HL-60 (cell line): ENCODE measurements around the gene S1PR5.

Experiments used
- DNase-seq, 2 experiments: peaks; one replicate each; pipeline ENCODE4 v3.0.0-alpha.2; 2010 to 2020; ENCODE audit warnings: low read depth in 1 of 2, low spot score in 1 of 2
- H3K27ac ChIP-seq: fragments of 250-450 bp; sonication (Bioruptor Pico); replicated peaks from 2 replicates; pipeline ENCODE4 v1.5.1; 2020; ENCODE audit warnings: mild to moderate bottlenecking, moderate library complexity
- H3K27me3 ChIP-seq: fragments of 250-450 bp; sonication (Bioruptor Pico); 2 replicates; pipeline ENCODE4 v1.5.1; 2021; ENCODE audit warnings: mild to moderate bottlenecking, moderate library complexity; ENCODE audit not compliant: insufficient read depth, poor library complexity, severe bottlenecking
- H3K4me3 ChIP-seq: replicated peaks from 2 replicates; pipeline ENCODE4 v1.5.1; 2011; ENCODE audit warnings: mild to moderate bottlenecking, control low read depth, low read length; ENCODE audit not compliant: insufficient read depth
- GABPA ChIP-seq: IDR thresholded peaks from 2 replicates; pipeline ENCODE4 v1.6.1; 2012; ENCODE audit warnings: low read depth
- POLR2AphosphoS5 ChIP-seq: IDR thresholded peaks from 2 replicates; pipeline ENCODE4 v1.6.1; 2012; ENCODE audit warnings: low read depth
- REST ChIP-seq: IDR thresholded peaks from 2 replicates; pipeline ENCODE4 v1.6.1; 2012; ENCODE audit warnings: low read depth; ENCODE audit not compliant: insufficient replicate concordance
- SPI1 ChIP-seq: IDR thresholded peaks from 2 replicates; pipeline ENCODE4 v1.6.1; 2012; ENCODE audit warnings: low read depth, mild to moderate bottlenecking, borderline replicate concordance
- TF ChIP-seq, protein P1 (sequence below): IDR thresholded peaks from one replicate; pipeline ENCODE4 v1.5.1; 2011; ENCODE audit warnings: low read length, control low read depth, inconsistent platforms; ENCODE audit not compliant: insufficient read depth

The S1PR5 gene

GRCh38 chr19:10508707-10509106, 8.5 kb downstream of the S1PR5 start:
- H3K27me3 ChIP-seq: peaks cover 9% of the 10 kb centered on the region
- TF ChIP-seq, protein P1, sequence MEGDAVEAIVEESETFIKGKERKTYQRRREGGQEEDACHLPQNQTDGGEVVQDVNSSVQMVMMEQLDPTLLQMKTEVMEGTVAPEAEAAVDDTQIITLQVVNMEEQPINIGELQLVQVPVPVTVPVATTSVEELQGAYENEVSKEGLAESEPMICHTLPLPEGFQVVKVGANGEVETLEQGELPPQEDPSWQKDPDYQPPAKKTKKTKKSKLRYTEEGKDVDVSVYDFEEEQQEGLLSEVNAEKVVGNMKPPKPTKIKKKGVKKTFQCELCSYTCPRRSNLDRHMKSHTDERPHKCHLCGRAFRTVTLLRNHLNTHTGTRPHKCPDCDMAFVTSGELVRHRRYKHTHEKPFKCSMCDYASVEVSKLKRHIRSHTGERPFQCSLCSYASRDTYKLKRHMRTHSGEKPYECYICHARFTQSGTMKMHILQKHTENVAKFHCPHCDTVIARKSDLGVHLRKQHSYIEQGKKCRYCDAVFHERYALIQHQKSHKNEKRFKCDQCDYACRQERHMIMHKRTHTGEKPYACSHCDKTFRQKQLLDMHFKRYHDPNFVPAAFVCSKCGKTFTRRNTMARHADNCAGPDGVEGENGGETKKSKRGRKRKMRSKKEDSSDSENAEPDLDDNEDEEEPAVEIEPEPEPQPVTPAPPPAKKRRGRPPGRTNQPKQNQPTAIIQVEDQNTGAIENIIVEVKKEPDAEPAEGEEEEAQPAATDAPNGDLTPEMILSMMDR: no peak
- TF ChIP-seq SPI1 (no peak), POLR2AphosphoS5 (no peak), REST (no peak), GABPA (no peak)
- H3K27ac ChIP-seq: no peak overlapping the region
- no peak overlapping the region for H3K4me3 ChIP-seq
- no peak for DNase-seq

- no peak for DNase-seq
- Histone ChIP-seq H3K27me3 (peaks cover 2% of the 10 kb centered on the region), H3K4me3 (no peak overlapping the region), H3K27ac (no peak overlapping the region)
- TF ChIP-seq GABPA (no peak), REST (no peak), POLR2AphosphoS5 (no peak), SPI1 (no peak)
These were observed 9.2 kb downstream of the S1PR5 start for GRCh38 chr19:10508036-10508435.

GRCh38 chr19:10505583-10506229, 11.5 kb downstream of the S1PR5 start:
- H3K27ac ChIP-seq: no peak overlapping the region
- peak; percentile 47 to 83 for DNase-seq
- TF ChIP-seq POLR2AphosphoS5 (no peak), SPI1 (no peak), GABPA (no peak), REST (no peak)
- TF ChIP-seq, protein P1: peak; percentile 73

More at GRCh38 chr19:10505583-10506229, 11.5 kb downstream of the S1PR5 start:
- H3K4me3 ChIP-seq: no peak overlapping the region
- no peaks in the 10 kb centered on the region for H3K27me3 ChIP-seq
